ENCODE results near the gene PTCH2. TPM values are rescaled to one million over a fixed set of nuclear protein-coding genes. Genes with fewer than 3 reads are reported as not detected.
A peak's percentile ranks its signal among the peaks of the same experiment; 100 is the strongest.
"Not testable (repeated sequence)": the region's sequence is repeated elsewhere in the genome, so short reads cannot be mapped to it uniquely, and the experiment has no call there.

The PTCH2 gene
- total and polyA plus RNA-seq, 3 experiments from 2014 or later = 1.1 to 1.7 TPM; not detected in 1

- Mint-ChIP-seq H3K27me3 (peaks cover 0 to 7% of the 10 kb centered on the region in 2 donors), H3K27ac (peak overlapping the region in 6 of 8 donors; percentile 8 to 100 (median 70)), H3K36me3 (peaks cover 0 to 5% (median 0%) of the 10 kb centered on the region in 3 donors), H3K9me3 (no peaks in the 10 kb centered on the region), H3K4me1 (peaks cover 59 to 67% (median 66%) of the 10 kb centered on the region in 3 donors), H3K4me3 (peak overlapping the region in 6 of 7 donors; percentile 62 to 96 (median 88))
- Histone ChIP-seq H3K4me3 (ENCODE audit: low read length) (no peak overlapping the region), H3K27me3 (ENCODE audit: insufficient read depth, low read length, poor library complexity, severe bottlenecking) (no peaks in the 10 kb centered on the region), H3K9me3 (ENCODE audit: low read length) (no peaks in the 10 kb centered on the region), H3K36me3 (ENCODE audit: insufficient read depth, low read length) (no peaks in the 10 kb centered on the region), H3K4me1 (ENCODE audit: insufficient read depth, low read length) (peaks cover 52% of the 10 kb centered on the region), H3K27ac (ENCODE audit: low read depth, low read length) (no peak overlapping the region)
- DNase-seq = peak in 1 of 5 donors; percentile 45
- ChIA-PET CTCF (interaction anchor here (0.6 to 11.7 kb wide), 8 partner anchors 9 to 491 kb away, joined by 3 to 112 read pairs (median 3); partner anchors contain the start of gene PLK3), POLR2A (interaction anchor here (1.2 to 2.7 kb wide), 4 partner anchors 12 to 527 kb away, joined by 4 to 89 read pairs (median 5); partner anchors contain the start of genes MUTYH, PLK3, RPS8 and TOE1)
Measured at GRCh38 chr1:44812822-44813543, 30.1 kb downstream of the PTCH2 start.

- peaks cover 0 to 14% (median 3%) of the 10 kb centered on the region in 3 donors for H3K36me3 Mint-ChIP-seq
- H3K4me3 Mint-ChIP-seq = peak overlapping the region; percentile 18 to 90 (median 63)
- H3K4me3 ChIP-seq (ENCODE audit: low read length) = no peak overlapping the region
- H3K27ac Mint-ChIP-seq = peak overlapping the region; percentile 92 to 100 (median 100)
- no peaks in the 10 kb centered on the region for H3K9me3 Mint-ChIP-seq
- H3K27ac ChIP-seq (ENCODE audit: low read depth, low read length) = no peak overlapping the region
- CTCF ChIA-PET = interaction anchor here (1.3 to 4.5 kb wide), 2 partner anchors 8 to 11 kb away, joined by 4 to 59 read pairs; partner anchors contain the start of gene PLK3
- H3K27me3 Mint-ChIP-seq = peaks cover 0 to 7% of the 10 kb centered on the region in 2 donors
- H3K27me3 ChIP-seq (ENCODE audit: insufficient read depth, low read length, poor library complexity, severe bottlenecking) = no peaks in the 10 kb centered on the region
- DNase-seq = no peak
- H3K4me1 ChIP-seq (ENCODE audit: insufficient read depth, low read length) = peaks cover 69% of the 10 kb centered on the region
- no peaks in the 10 kb centered on the region for H3K9me3 ChIP-seq (ENCODE audit: low read length)
- H3K36me3 ChIP-seq (ENCODE audit: insufficient read depth, low read length) = peaks cover 4% of the 10 kb centered on the region
- H3K4me1 Mint-ChIP-seq = peaks cover 68 to 76% (median 73%) of the 10 kb centered on the region in 3 donors
- POLR2A ChIA-PET = interaction anchor here (0.6 to 5.3 kb wide), 4 partner anchors 9 to 581 kb away, joined by 5 to 120 read pairs (median 7); partner anchors contain the start of gene PLK3
Measured at GRCh38 chr1:44811234-44811633, 31.8 kb downstream of the PTCH2 start.

GRCh38 chr1:44810762-44811105 is 32.3 kb downstream of the PTCH2 start:
- Mint-ChIP-seq H3K27ac (peak overlapping the region; percentile 92 to 100 (median 100)), H3K4me3 (peak overlapping the region in 5 of 7 donors; percentile 18 to 90 (median 62)), H3K36me3 (peaks cover 0 to 16% (median 3%) of the 10 kb centered on the region in 3 donors), H3K4me1 (peaks cover 68 to 76% (median 73%) of the 10 kb centered on the region in 3 donors)
- ChIA-PET CTCF (interaction anchor here (1.3 to 4.5 kb wide), 2 partner anchors 9 to 11 kb away, joined by 4 to 59 read pairs; partner anchors contain the start of gene PLK3), POLR2A (interaction anchor here (0.6 to 5.3 kb wide), 3 partner anchors 10 to 18 kb away, joined by 5 to 120 read pairs (median 5); partner anchors contain the start of gene PLK3)
- H3K9me3 ChIP-seq (ENCODE audit: low read length); H3K27me3 Mint-ChIP-seq; H3K9me3 Mint-ChIP-seq; H3K27me3 ChIP-seq (ENCODE audit: insufficient read depth, low read length, poor library complexity, severe bottlenecking); DNase-seq; H3K4me3 ChIP-seq (ENCODE audit: low read length); H3K27ac ChIP-seq (ENCODE audit: low read depth, low read length); H3K36me3 ChIP-seq (ENCODE audit: insufficient read depth, low read length): not testable (repeated sequence)
- peaks cover 69% of the 10 kb centered on the region for H3K4me1 ChIP-seq (ENCODE audit: insufficient read depth, low read length)

- Histone ChIP-seq H3K27me3 (ENCODE audit: insufficient read depth, low read length, poor library complexity, severe bottlenecking) (no peaks in the 10 kb centered on the region), H3K9me3 (ENCODE audit: low read length) (no peaks in the 10 kb centered on the region), H3K4me3 (ENCODE audit: low read length) (peak overlapping the region; percentile 31), H3K36me3 (ENCODE audit: insufficient read depth, low read length) (peaks cover 9% of the 10 kb centered on the region), H3K27ac (ENCODE audit: low read depth, low read length) (peak overlapping the region; percentile 96), H3K4me1 (ENCODE audit: insufficient read depth, low read length) (peaks cover 69% of the 10 kb centered on the region)
- Mint-ChIP-seq H3K9me3 (no peaks in the 10 kb centered on the region), H3K4me3 (peak overlapping the region in 5 of 7 donors; percentile 80 to 90 (median 84)), H3K27ac (peak overlapping the region; percentile 97 to 100 (median 100)), H3K36me3 (peaks cover under 1 to 21% (median 3%) of the 10 kb centered on the region in 3 donors), H3K27me3 (peaks cover 0 to 7% of the 10 kb centered on the region in 2 donors), H3K4me1 (peaks cover 67 to 75% (median 72%) of the 10 kb centered on the region in 3 donors)
- ChIA-PET CTCF (interaction anchor here (1.1 to 4.5 kb wide), 9 partner anchors 9 to 493 kb away, joined by 3 to 59 read pairs (median 6); partner anchors contain the start of genes BEST4, HECTD3 and PLK3), POLR2A (interaction anchor here (0.5 to 5.3 kb wide), 12 partner anchors 10 to 877 kb away, joined by 3 to 120 read pairs (median 5); partner anchors contain the start of genes HECTD3, MUTYH, PLK3 and RPS8)
- DNase-seq = peak in 3 of 5 donors; percentile 13 to 53 (median 29)
Measured at GRCh38 chr1:44810101-44810761, 32.8 kb downstream of the PTCH2 start.

GRCh38 chr1:44808938-44809917 is 33.8 kb downstream of the PTCH2 start:
- peak overlapping the region; percentile 97 to 100 (median 100) for H3K27ac Mint-ChIP-seq
- peaks cover 0 to 7% of the 10 kb centered on the region in 2 donors for H3K27me3 Mint-ChIP-seq
- peaks cover 4 to 31% (median 6%) of the 10 kb centered on the region in 3 donors for H3K36me3 Mint-ChIP-seq
- no peaks in the 10 kb centered on the region for H3K9me3 Mint-ChIP-seq
- peak overlapping the region; percentile 96 for H3K27ac ChIP-seq (ENCODE audit: low read depth, low read length)
- H3K27me3 ChIP-seq (ENCODE audit: insufficient read depth, low read length, poor library complexity, severe bottlenecking) = no peaks in the 10 kb centered on the region
- peaks cover 63 to 71% (median 67%) of the 10 kb centered on the region in 3 donors for H3K4me1 Mint-ChIP-seq
- CTCF ChIA-PET = interaction anchor here (0.9 to 4.5 kb wide), 14 partner anchors 9 to 494 kb away, joined by 3 to 59 read pairs (median 4); partner anchors contain the start of genes BEST4, HECTD3, KIF2C and PLK3
- POLR2A ChIA-PET = interaction anchor here (0.5 to 5.3 kb wide), 12 partner anchors 9 to 878 kb away, joined by 3 to 120 read pairs (median 4); partner anchors contain the start of genes HECTD3, MUTYH, PLK3 and RPS8
- H3K4me3 Mint-ChIP-seq = peak overlapping the region; percentile 76 to 90 (median 84)
- peak; percentile 79 to 95 (median 89) for DNase-seq
- H3K4me3 ChIP-seq (ENCODE audit: low read length) = peak overlapping the region; percentile 54
- H3K9me3 ChIP-seq (ENCODE audit: low read length) = no peaks in the 10 kb centered on the region
- peaks cover 69% of the 10 kb centered on the region for H3K4me1 ChIP-seq (ENCODE audit: insufficient read depth, low read length)
- peaks cover 13% of the 10 kb centered on the region for H3K36me3 ChIP-seq (ENCODE audit: insufficient read depth, low read length)

GRCh38 chr1:44808063-44808937 is 34.8 kb downstream of the PTCH2 start, which contains the start of gene BTBD19:
Gene BTBD19, plus strand, starts transcription at chr1:44808523. Its CDS starts 298 bp downstream, at chr1:44808821.
- CTCF ChIA-PET = interaction anchor here (0.9 to 4.5 kb wide), 11 partner anchors 8 to 495 kb away, joined by 3 to 59 read pairs (median 5); partner anchors contain the start of genes BEST4, KIF2C, PLK3 and RNU5D-1
- peak within 1 kb of the TSS; percentile 96 for H3K27ac ChIP-seq (ENCODE audit: low read depth, low read length)
- H3K4me1 ChIP-seq (ENCODE audit: insufficient read depth, low read length) = peaks cover 75% of the 10 kb centered on the region
- no peaks in the 10 kb centered on the region for H3K9me3 Mint-ChIP-seq
- H3K36me3 ChIP-seq (ENCODE audit: insufficient read depth, low read length) = peaks cover 23% of the 10 kb centered on the region
- H3K27me3 ChIP-seq (ENCODE audit: insufficient read depth, low read length, poor library complexity, severe bottlenecking) = no peaks in the 10 kb centered on the region
- peaks cover 0 to 6% of the 10 kb centered on the region in 2 donors for H3K27me3 Mint-ChIP-seq
- H3K9me3 ChIP-seq (ENCODE audit: low read length) = no peaks in the 10 kb centered on the region
- peaks cover 59 to 71% (median 63%) of the 10 kb centered on the region in 3 donors for H3K4me1 Mint-ChIP-seq
- H3K4me3 Mint-ChIP-seq = peak within 1 kb of the TSS; percentile 76 to 90 (median 84)
- peak in 4 of 5 donors; percentile 14 to 74 (median 44) for DNase-seq
- H3K27ac Mint-ChIP-seq = peak within 1 kb of the TSS; percentile 97 to 100 (median 100)
- H3K4me3 ChIP-seq (ENCODE audit: low read length) = peak within 1 kb of the TSS; percentile 58
- H3K36me3 Mint-ChIP-seq = peaks cover 4 to 40% (median 7%) of the 10 kb centered on the region in 3 donors
- POLR2A ChIA-PET = interaction anchor here (0.5 to 5.3 kb wide), 10 partner anchors 8 to 532 kb away, joined by 3 to 120 read pairs (median 6); partner anchors contain the start of genes HECTD3, MUTYH, PLK3 and RPS8
